IMR-90 (cell line): ENCODE results near the gene COL27A1. TPM values are rescaled to one million over a fixed set of nuclear protein-coding genes. Genes with fewer than 3 reads are reported as not detected.

Source experiments
- ATAC-seq: fragments of 200-7000 bp; cut with Tn5 transposase; 2 replicates; pipeline ENCODE4 v1.9.1; 2020; ENCODE audit warnings: low read depth, mild to moderate bottlenecking, moderate library complexity
- BruUV-seq: library from RNA; stranded (reverse); fragments of 400-500 nt; replicated peaks from 2 replicates; lab custom pipeline; 2021; lab: Mats Ljungman, UMichigan
- CTCF ChIA-PET: fragments of 300-600 bp; formaldehyde crosslinking; extraction: SDS; loops from one replicate; lab custom pipeline; 2021; ENCODE audit warnings: antibody characterized with exemption; lab: Yijun Ruan, JAX
- POLR2A ChIA-PET: fragments of 300-600 bp; sonication (Branson Sonifier 250); formaldehyde crosslinking; loops from one replicate; lab custom pipeline; 2022; ENCODE audit warnings: antibody characterized with exemption; ENCODE audit not compliant: unreplicated experiment; lab: Charles Lee
- DNase-seq: peaks from one replicate; pipeline ENCODE4 v3.0.0; 2013
- H2AFZ ChIP-seq: replicated peaks from 2 replicates; pipeline ENCODE3; 2013; ENCODE audit warnings: low read length, mild to moderate bottlenecking; ENCODE audit not compliant: poor library complexity
- H2AK5ac ChIP-seq: 2 replicates; pipeline ENCODE4 v1.6.1; 2013; ENCODE audit warnings: low read depth, low read length, inconsistent platforms
- H2AK9ac ChIP-seq: replicated peaks from 2 replicates; pipeline ENCODE3; 2013; ENCODE audit warnings: mild to moderate bottlenecking, low read depth, low read length, moderate library complexity; ENCODE audit not compliant: poor library complexity
- H2BK120ac ChIP-seq: 2 replicates; pipeline ENCODE4 v1.6.1; 2013; ENCODE audit warnings: low read depth, low read length, inconsistent platforms
- H2BK15ac ChIP-seq: 3 replicates; pipeline ENCODE4 v1.6.1; 2013; ENCODE audit warnings: low read depth, low read length, inconsistent platforms
- H2BK20ac ChIP-seq: 2 replicates; pipeline ENCODE4 v1.6.1; 2013; ENCODE audit warnings: low read depth, mild to moderate bottlenecking, inconsistent platforms, low read length, moderate library complexity
- H2BK5ac ChIP-seq: 2 replicates; pipeline ENCODE4 v1.6.1; 2013; ENCODE audit warnings: mild to moderate bottlenecking, low read depth, low read length, inconsistent platforms; ENCODE audit not compliant: poor library complexity, severe bottlenecking
- H3K14ac ChIP-seq: replicated peaks from 2 replicates; pipeline ENCODE4 v1.6.1; 2013; ENCODE audit warnings: low read depth, low read length, inconsistent platforms
- H3K18ac ChIP-seq: 2 replicates; pipeline ENCODE4 v1.6.1; 2013; ENCODE audit warnings: low read depth, low read length, control low read depth
- H3K23ac ChIP-seq: 2 replicates; pipeline ENCODE4 v1.6.1; 2013; ENCODE audit warnings: low read depth, low read length, inconsistent platforms
- H3K27ac ChIP-seq: 2 replicates; pipeline ENCODE4 v1.5.1; 2013; ENCODE audit warnings: mild to moderate bottlenecking, control low read depth, low read length; ENCODE audit not compliant: insufficient read depth
- H3K27me3 ChIP-seq: 2 replicates; pipeline ENCODE4 v1.6.1; 2013; ENCODE audit warnings: low read length; ENCODE audit not compliant: control insufficient read depth, insufficient read depth
- H3K36me3 ChIP-seq: 2 replicates; pipeline ENCODE4 v1.6.1; 2013; ENCODE audit warnings: low read length, mixed read lengths; ENCODE audit not compliant: control insufficient read depth, insufficient read depth
- H3K4ac ChIP-seq: 2 replicates; pipeline ENCODE4 v1.6.1; 2013; ENCODE audit warnings: low read depth, low read length, inconsistent platforms
- H3K4me1 ChIP-seq: 2 replicates; pipeline ENCODE4 v1.6.1; 2013; ENCODE audit warnings: low read length, mixed read lengths; ENCODE audit not compliant: control insufficient read depth, insufficient read depth
- H3K4me2 ChIP-seq: 2 replicates; pipeline ENCODE4 v1.6.1; 2013; ENCODE audit warnings: low read depth, mild to moderate bottlenecking, control low read depth, low read length, moderate library complexity
- H3K4me3 ChIP-seq: 2 replicates; pipeline ENCODE4 v1.5.1; 2013; ENCODE audit warnings: low read depth, mild to moderate bottlenecking, control low read depth, low read length, moderate library complexity; ENCODE audit not compliant: insufficient read depth
- H3K56ac ChIP-seq: 2 replicates; pipeline ENCODE4 v1.6.1; 2013; ENCODE audit warnings: low read length, inconsistent platforms; ENCODE audit not compliant: insufficient read depth; ENCODE audit errors: extremely low read depth
- H3K79me1 ChIP-seq, 2 experiments: 2 replicates each; pipeline ENCODE4 v1.6.1; 2013; ENCODE audit warnings: low read length in 2 of 2, inconsistent platforms in 1 of 2, low read depth in 1 of 2
- H3K9ac ChIP-seq: 2 replicates; pipeline ENCODE4 v1.6.1; 2013; ENCODE audit warnings: low read depth, low read length, control low read depth
- H3K9me1 ChIP-seq: 2 replicates; pipeline ENCODE4 v1.6.1; 2013; ENCODE audit warnings: low read length, inconsistent platforms; ENCODE audit not compliant: insufficient read depth
- H3K9me3 ChIP-seq: 2 replicates; pipeline ENCODE4 v1.6.1; 2013; ENCODE audit warnings: low read length; ENCODE audit not compliant: control insufficient read depth, insufficient read depth
- H4K20me1 ChIP-seq: 2 replicates; pipeline ENCODE4 v1.6.1; 2013; ENCODE audit warnings: low read length, inconsistent platforms; ENCODE audit not compliant: insufficient read depth
- H4K5ac ChIP-seq: 2 replicates; pipeline ENCODE4 v1.6.1; 2013; ENCODE audit warnings: mild to moderate bottlenecking, low read depth, low read length, control low read depth
- H4K8ac ChIP-seq, 2 experiments: 2 replicates each; pipeline ENCODE4 v1.6.1; 2013; ENCODE audit warnings: low read depth in 2 of 2, low read length in 2 of 2, control low read depth in 1 of 2, inconsistent platforms in 1 of 2
- H4K91ac ChIP-seq: 2 replicates; pipeline ENCODE4 v1.6.1; 2013; ENCODE audit warnings: low read depth, low read length, inconsistent platforms; ENCODE audit not compliant: insufficient read depth
- BHLHE40 ChIP-seq: fragments of 150-350 bp; IDR thresholded peaks from 2 replicates; pipeline ENCODE4 v1.6.1; 2016; ENCODE audit warnings: mild to moderate bottlenecking, low read depth, low read length
- CEBPB ChIP-seq: IDR thresholded peaks from 2 replicates; pipeline ENCODE4 v1.6.1; 2012; ENCODE audit warnings: low read depth, low read length, improper control_type of control experiment
- CHD1 ChIP-seq: IDR thresholded peaks from 2 replicates; pipeline ENCODE4 v1.6.1; 2012; ENCODE audit warnings: low read depth, low read length, improper control_type of control experiment
- FOS ChIP-seq: fragments of 150-350 bp; IDR thresholded peaks from 2 replicates; pipeline ENCODE4 v1.6.1; 2016; ENCODE audit warnings: low read depth, low read length
- MAFK ChIP-seq: IDR thresholded peaks from 2 replicates; pipeline ENCODE4 v1.6.1; 2012; ENCODE audit warnings: low read depth, low read length, improper control_type of control experiment
- MAZ ChIP-seq: IDR thresholded peaks from 2 replicates; pipeline ENCODE4 v1.6.1; 2012; ENCODE audit warnings: low read depth, mild to moderate bottlenecking, low read length, improper control_type of control experiment, moderate library complexity, borderline replicate concordance
- MXI1 ChIP-seq: IDR thresholded peaks from 2 replicates; pipeline ENCODE4 v1.6.1; 2012; ENCODE audit warnings: low read depth, mild to moderate bottlenecking, low read length, moderate library complexity, borderline replicate concordance
- NFE2L2 ChIP-seq: fragments of 150-350 bp; IDR thresholded peaks from 2 replicates; pipeline ENCODE4 v1.6.1; 2016; ENCODE audit warnings: low read depth, mild to moderate bottlenecking, low read length
- POLR2A ChIP-seq: IDR thresholded peaks from 2 replicates; pipeline ENCODE4 v1.6.1; 2012; ENCODE audit warnings: mild to moderate bottlenecking, low read depth, low read length
- RCOR1 ChIP-seq: IDR thresholded peaks from 2 replicates; pipeline ENCODE4 v1.6.1; 2012; ENCODE audit warnings: mild to moderate bottlenecking, low read length, improper control_type of control experiment; ENCODE audit not compliant: insufficient replicate concordance
- SMC3 ChIP-seq: fragments of 150-350 bp; IDR thresholded peaks from 2 replicates; pipeline ENCODE4 v1.6.1; 2016; ENCODE audit warnings: low read depth, mild to moderate bottlenecking, antibody characterized with exemption, low read length, moderate library complexity
- WGBS, 2 experiments: methylation state at CpG; one replicate each; pipeline versions ENCODE4 v1.1.5 to v1.1.7; 2013; ENCODE audit warnings: missing lambda C conversion rate in 2 of 2; ENCODE audit not compliant: insufficient read length in 1 of 2; ENCODE audit errors: extremely low coverage in 2 of 2; 5-methylcytosine and 5-hydroxymethylcytosine counted together
- dilution Hi-C: fragments of 300-500 bp; cut with HindIII; formaldehyde crosslinking; loops from one replicate; pipeline ENCODE4 v1.14.3; 2018; ENCODE audit warnings: low sequenced_read_pairs; ENCODE audit not compliant: unreplicated experiment
- in situ Hi-C: fragments of 300-500 bp; cut with MboI; formaldehyde crosslinking; loops from 3 replicates; pipeline ENCODE4 v1.14.3; 2019; ENCODE audit warnings: low sequenced_read_pairs, inconsistent platforms, mixed read lengths
- intact Hi-C: fragments of 100-400 bp; cut with micrococcal nuclease; formaldehyde crosslinking; loops from 2 replicates; pipeline ENCODE4 v1.10.0; 2022
- polyA plus RNA-seq, 3 experiments: library from polyadenylated mRNA; depleted of rRNA; stranded (reverse); fragments of >200 nt; gene quantifications; 2 replicates each; pipeline ENCODE4 v1.2.3, GENCODE V29; 2012; ENCODE audit warnings: low replicate concordance in 1 of 3
- total RNA-seq: library from RNA; depleted of rRNA; stranded (reverse); fragments of >200 nt; gene quantifications from 2 replicates; pipeline ENCODE4 v1.2.3, GENCODE V29; 2012
- TF ChIP-seq, protein P1 (sequence below): conservative IDR thresholded peaks from 2 replicates; pipeline ENCODE4 v1.5.1; 2012; ENCODE audit warnings: mild to moderate bottlenecking, low read depth, low read length, improper control_type of control experiment

COL27A1 gene
- total and polyA plus RNA-seq, 2 of the 4 experiments (the other 2 are of a cell fraction): 3.2 to 18.3 TPM

GRCh38 chr9:114276908-114277821, 121.8 kb downstream of the COL27A1 start:
- H4K5ac ChIP-seq: peak overlapping the region; percentile 69; the same call in 1 of the 2 replicates
- WGBS, 2 experiments: 100% methylated on average over 2 of the region's 18 CpGs; no CpG with 5 or more reads in 1 of the 2 experiments
- H4K8ac ChIP-seq: peak overlapping the region in 1 of 2 experiments; percentile 76; a peak in 2 of 4 replicates
- peaks cover 34% of the 10 kb centered on the region for H3K4me1 ChIP-seq
- peak overlapping the region; percentile 83; the same call in 1 of the 2 replicates for H2BK20ac ChIP-seq
- H4K91ac ChIP-seq: peak overlapping the region; percentile 24
- H3K56ac ChIP-seq: no peak overlapping the region; the same call in 1 of the 2 replicates
- H3K4ac ChIP-seq: peak overlapping the region; percentile 79
- ChIA-PET CTCF (interaction anchor here (1.0 to 1.1 kb wide), 2 partner anchors 13 to 113 kb away, joined by 3 to 4 read pairs; no protein-coding TSS in a partner anchor), POLR2A (no interaction called here)
- peaks cover 7 to 39% of the 10 kb centered on the region in 2 experiments; a peak in 3 of 4 replicates for H3K79me1 ChIP-seq
- TF ChIP-seq MAFK (peak; percentile 64), SMC3 (0 out of 2 replicates have a peak, but pooled peaks have one; percentile 25), CEBPB (peak; percentile 55), NFE2L2 (peak; percentile 54; the same call in 1 of the 2 replicates), POLR2A (no peak; the same call in 1 of the 2 replicates), MXI1 (no peak), FOS (peak; percentile 100), CHD1 (no peak), MAZ (peak; percentile 74; the same call in 1 of the 2 replicates), RCOR1 (no peak), BHLHE40 (peak; percentile 55; the same call in 1 of the 2 replicates)
- TF ChIP-seq, protein P1, sequence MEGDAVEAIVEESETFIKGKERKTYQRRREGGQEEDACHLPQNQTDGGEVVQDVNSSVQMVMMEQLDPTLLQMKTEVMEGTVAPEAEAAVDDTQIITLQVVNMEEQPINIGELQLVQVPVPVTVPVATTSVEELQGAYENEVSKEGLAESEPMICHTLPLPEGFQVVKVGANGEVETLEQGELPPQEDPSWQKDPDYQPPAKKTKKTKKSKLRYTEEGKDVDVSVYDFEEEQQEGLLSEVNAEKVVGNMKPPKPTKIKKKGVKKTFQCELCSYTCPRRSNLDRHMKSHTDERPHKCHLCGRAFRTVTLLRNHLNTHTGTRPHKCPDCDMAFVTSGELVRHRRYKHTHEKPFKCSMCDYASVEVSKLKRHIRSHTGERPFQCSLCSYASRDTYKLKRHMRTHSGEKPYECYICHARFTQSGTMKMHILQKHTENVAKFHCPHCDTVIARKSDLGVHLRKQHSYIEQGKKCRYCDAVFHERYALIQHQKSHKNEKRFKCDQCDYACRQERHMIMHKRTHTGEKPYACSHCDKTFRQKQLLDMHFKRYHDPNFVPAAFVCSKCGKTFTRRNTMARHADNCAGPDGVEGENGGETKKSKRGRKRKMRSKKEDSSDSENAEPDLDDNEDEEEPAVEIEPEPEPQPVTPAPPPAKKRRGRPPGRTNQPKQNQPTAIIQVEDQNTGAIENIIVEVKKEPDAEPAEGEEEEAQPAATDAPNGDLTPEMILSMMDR: no peak
- no peak overlapping the region for H3K4me3 ChIP-seq
- peaks cover 45% of the 10 kb centered on the region for H3K9me1 ChIP-seq
- DNase-seq (peak; percentile 98), ATAC-seq (peak; percentile 86)
- peak overlapping the region; percentile 68 for H2AK9ac ChIP-seq
- H2AFZ ChIP-seq: peak overlapping the region; percentile 8
- in situ Hi-C loops: no loop called here
- peaks cover 4% of the 10 kb centered on the region for H4K20me1 ChIP-seq
- H3K18ac ChIP-seq: peak overlapping the region; percentile 87
- H3K14ac ChIP-seq: peak overlapping the region; percentile 81
- H2BK15ac ChIP-seq: peak overlapping the region; percentile 61; the same call in 1 of the 3 replicates
- H2AK5ac ChIP-seq: peak overlapping the region; percentile 62
- no peak overlapping the region for H3K9ac ChIP-seq
- BruUV-seq: no TSS peak
- peak overlapping the region; percentile 66 for H2BK5ac ChIP-seq
- peak overlapping the region; percentile 63 for H3K23ac ChIP-seq
- no peaks in the 10 kb centered on the region for H3K27me3 ChIP-seq
- H3K9me3 ChIP-seq: no peaks in the 10 kb centered on the region
- peaks cover 5% of the 10 kb centered on the region; the same call in 1 of the 2 replicates for H3K36me3 ChIP-seq
- dilution Hi-C loops: no loop called here
- peak overlapping the region; percentile 80 for H2BK120ac ChIP-seq
- peak overlapping the region; percentile 18; the same call in 1 of the 2 replicates for H3K27ac ChIP-seq
- H3K4me2 ChIP-seq: no peak overlapping the region
- intact Hi-C loops: no loop called here
